SK-N-SH treated with all-trans-retinoic acid at 6 μM for 48 hours (cell line): Measurements from ENCODE around the gene LACRT.

Experiments used
- BACH2 ChIP-seq: fragments of 250-450 bp; sonication (Bioruptor Pico); IDR thresholded peaks from 2 replicates; pipeline ENCODE4 v1.9.0; 2021; ENCODE audit warnings: mild to moderate bottlenecking, borderline replicate concordance
- CREB5 ChIP-seq: fragments of 250-450 bp; sonication (Bioruptor Pico); IDR thresholded peaks from 2 replicates; pipeline ENCODE4 v1.5.1; 2020; ENCODE audit warnings: low read depth, mild to moderate bottlenecking, moderate library complexity
- ESRRG ChIP-seq: fragments of 250-450 bp; sonication (Bioruptor Pico); IDR thresholded peaks from 2 replicates; pipeline ENCODE4 v1.6.1; 2021; ENCODE audit warnings: mild to moderate bottlenecking
- GLIS3 ChIP-seq: fragments of 250-450 bp; sonication (Bioruptor Pico); IDR thresholded peaks from 2 replicates; pipeline ENCODE4 v1.5.0; 2020; ENCODE audit warnings: mild to moderate bottlenecking, moderate library complexity
- PATZ1 ChIP-seq: fragments of 250-450 bp; sonication (Bioruptor Pico); IDR thresholded peaks from 2 replicates; pipeline ENCODE4 v1.8.0; 2020; ENCODE audit warnings: mild to moderate bottlenecking, moderate library complexity, borderline replicate concordance
- POU6F1 ChIP-seq: fragments of 250-450 bp; sonication (Bioruptor Pico); IDR thresholded peaks from 2 replicates; pipeline ENCODE4 v1.8.0; 2021; ENCODE audit warnings: low read depth, mild to moderate bottlenecking, moderate library complexity, borderline replicate concordance
- PPARA ChIP-seq: fragments of 250-450 bp; sonication (Bioruptor Pico); IDR thresholded peaks from 2 replicates; pipeline ENCODE4 v1.5.0; 2020; ENCODE audit warnings: mild to moderate bottlenecking, borderline replicate concordance
- RARB ChIP-seq: fragments of 250-450 bp; sonication (Bioruptor Pico); IDR thresholded peaks from 2 replicates; pipeline ENCODE4 v1.8.0; 2021; ENCODE audit warnings: mild to moderate bottlenecking, moderate library complexity
- ZC3H10 ChIP-seq: fragments of 250-450 bp; sonication (Bioruptor Pico); IDR thresholded peaks from 2 replicates; pipeline ENCODE4 v1.5.1; 2021; ENCODE audit warnings: mild to moderate bottlenecking, moderate library complexity

- TF ChIP-seq ESRRG (CRISPR knock-in tag) (no peak), PATZ1 (CRISPR knock-in tag) (no peak), CREB5 (CRISPR knock-in tag) (no peak), POU6F1 (no peak), RARB (no peak), BACH2 (CRISPR knock-in tag) (no peak), GLIS3 (CRISPR knock-in tag) (no peak), ZC3H10 (CRISPR knock-in tag) (no peak), PPARA (CRISPR knock-in tag) (no peak)
These were observed 48.0 kb upstream of the LACRT start for GRCh38 chr12:54682674-54683073.
